Natural killer cell (primary cell): ENCODE measurements around the gene CAVIN3. TPM values are rescaled to one million over a fixed set of nuclear protein-coding genes. Genes with fewer than 3 reads are reported as not detected.

Experiments used
- ATAC-seq, 3 donors: fragments of 150-1000 bp in 2 of 3; fragments of 200-7000 bp in 1 of 3; cut with Tn5 transposase; 1 replicate in 1 of 3; 2 replicates in 2 of 3; pipeline ENCODE4 v1.10.0; 2021; ENCODE audit warnings: mild to moderate bottlenecking in 2 of 3, moderate library complexity in 2 of 3
- DNase-seq, 2 donors: peaks; one replicate each; pipeline versions ENCODE4 v3.0.0 to v3.0.0-alpha.2; 2013 to 2021; ENCODE audit warnings: mixed read lengths in 1 of 2
- H3K27ac ChIP-seq: one replicate; pipeline ENCODE4 v1.5.1; 2013; ENCODE audit warnings: mild to moderate bottlenecking, low read length
- H3K27me3 ChIP-seq: one replicate; pipeline ENCODE4 v1.6.1; 2013; ENCODE audit warnings: low read length; ENCODE audit not compliant: control insufficient read depth, insufficient read depth
- H3K36me3 ChIP-seq: one replicate; pipeline ENCODE4 v1.6.1; 2013; ENCODE audit warnings: low read length; ENCODE audit not compliant: control insufficient read depth, insufficient read depth
- H3K4me1 ChIP-seq: one replicate; pipeline ENCODE4 v1.6.1; 2013; ENCODE audit warnings: low read length; ENCODE audit not compliant: control insufficient read depth, insufficient read depth
- H3K4me3 ChIP-seq: one replicate; pipeline ENCODE4 v1.5.1; 2013; ENCODE audit warnings: low read length
- H3K9me3 ChIP-seq: one replicate; pipeline ENCODE4 v1.6.1; 2013; ENCODE audit warnings: low read length; ENCODE audit not compliant: control insufficient read depth, insufficient read depth
- H3K27ac Mint-ChIP-seq, 2 donors: one replicate each; pipeline ENCODE4 v1.8.0; 2022; ENCODE audit warnings: mild to moderate bottlenecking in 2 of 2, mixed read lengths in 2 of 2, moderate library complexity in 1 of 2
- H3K27me3 Mint-ChIP-seq, 2 donors: one replicate each; pipeline ENCODE4 v1.8.0; 2022; ENCODE audit warnings: low read depth in 2 of 2, mixed read lengths in 2 of 2
- H3K36me3 Mint-ChIP-seq: one replicate; pipeline ENCODE4 v1.8.0; 2022; ENCODE audit warnings: mixed read lengths
- H3K4me1 Mint-ChIP-seq, 2 donors: one replicate each; pipeline ENCODE4 v1.8.0; 2022; ENCODE audit warnings: mixed read lengths in 2 of 2
- H3K4me3 Mint-ChIP-seq: one replicate; pipeline ENCODE4 v1.8.0; 2022; ENCODE audit warnings: mild to moderate bottlenecking, moderate library complexity, mixed read lengths
- H3K9me3 Mint-ChIP-seq, 2 donors: one replicate each; pipeline ENCODE4 v1.8.0; 2022; ENCODE audit warnings: mixed read lengths in 2 of 2
- CTCF ChIP-seq: fragments of 200-600 bp; IDR thresholded peaks from one replicate; pipeline ENCODE4 v1.8.0; 2022; ENCODE audit warnings: antibody characterized with exemption
- WGBS: methylation state at CpG from one replicate; pipeline ENCODE4 v1.1.7; 2013; ENCODE audit warnings: missing lambda C conversion rate; ENCODE audit not compliant: insufficient coverage; 5-methylcytosine and 5-hydroxymethylcytosine counted together
- intact Hi-C: fragments of 100-400 bp; cut with micrococcal nuclease; formaldehyde crosslinking; loops from one replicate; pipeline ENCODE4 v1.14.2; 2022
- total RNA-seq, 4 donors: library from RNA; stranded (reverse); fragments of 120-200 nt in 1 of 4; gene quantifications; one replicate each; pipeline versions ENCODE4 v1.2.3 to v1.2.4, GENCODE V29; 2013 to 2022

The CAVIN3 gene
- total RNA-seq, 3 donors from 2014 or later (not counting 1 experiment from before 2014, with no cell fraction given), result not detected

- Mint-ChIP-seq H3K27ac (no peak overlapping the region), H3K4me3 (no peak overlapping the region), H3K9me3 (no peaks in the 10 kb centered on the region), H3K27me3 (peaks cover 17 to 18% of the 10 kb centered on the region in 2 donors), H3K36me3 (no peaks in the 10 kb centered on the region), H3K4me1 (no peaks in the 10 kb centered on the region)
- Histone ChIP-seq H3K4me3 (no peak overlapping the region), H3K9me3 (no peaks in the 10 kb centered on the region), H3K27me3 (no peaks in the 10 kb centered on the region), H3K36me3 (no peaks in the 10 kb centered on the region), H3K4me1 (peaks cover 4% of the 10 kb centered on the region), H3K27ac (no peak overlapping the region)
- no peak for DNase-seq
- ATAC-seq, result no peak
- WGBS, result 84% methylated on average over 4 of the region's 5 CpGs
- intact Hi-C loops, result loop anchor here (5.0 kb wide), 1 partner anchor 1230 kb away; no protein-coding TSS in a partner anchor
- no peak for TF ChIP-seq CTCF
Measured at GRCh38 chr11:6351782-6352382, 31.6 kb upstream of the CAVIN3 start.

- Histone ChIP-seq H3K9me3 (no peaks in the 10 kb centered on the region), H3K27me3 (no peaks in the 10 kb centered on the region), H3K4me3 (no peak overlapping the region), H3K4me1 (peaks cover 4% of the 10 kb centered on the region), H3K36me3 (no peaks in the 10 kb centered on the region), H3K27ac (no peak overlapping the region)
- WGBS, result 100% methylated on average over 2 of the region's 2 CpGs
- TF ChIP-seq CTCF, result no peak
- Mint-ChIP-seq H3K27ac (no peak overlapping the region), H3K9me3 (no peaks in the 10 kb centered on the region), H3K4me1 (no peaks in the 10 kb centered on the region), H3K36me3 (no peaks in the 10 kb centered on the region), H3K27me3 (peaks cover 16 to 19% of the 10 kb centered on the region in 2 donors), H3K4me3 (no peak overlapping the region)
- ATAC-seq (no peak), DNase-seq (no peak)
- intact Hi-C loops, result loop anchor here (5.0 kb wide), 1 partner anchor 1228 kb away; no protein-coding TSS in a partner anchor
Measured at GRCh38 chr11:6350486-6350885, 30.2 kb upstream of the CAVIN3 start.

GRCh38 chr11:6350043-6350442, 29.7 kb upstream of the CAVIN3 start:
- no peaks in the 10 kb centered on the region for H3K4me1 Mint-ChIP-seq
- no peaks in the 10 kb centered on the region for H3K36me3 ChIP-seq
- intact Hi-C loops, result loop anchor here (5.0 kb wide), 1 partner anchor 1228 kb away; no protein-coding TSS in a partner anchor
- H3K27me3 Mint-ChIP-seq, result peaks cover 16 to 23% of the 10 kb centered on the region in 2 donors
- DNase-seq (no peak), ATAC-seq (no peak)
- no peak for TF ChIP-seq CTCF
- no peak overlapping the region for H3K27ac Mint-ChIP-seq
- no peak overlapping the region for H3K4me3 Mint-ChIP-seq
- no peak overlapping the region for H3K27ac ChIP-seq
- peaks cover 4% of the 10 kb centered on the region for H3K4me1 ChIP-seq
- no peaks in the 10 kb centered on the region for H3K36me3 Mint-ChIP-seq
- H3K27me3 ChIP-seq, result no peaks in the 10 kb centered on the region
- no peak overlapping the region for H3K4me3 ChIP-seq
- H3K9me3 Mint-ChIP-seq, result no peaks in the 10 kb centered on the region
- H3K9me3 ChIP-seq, result no peaks in the 10 kb centered on the region

- Histone ChIP-seq H3K9me3 (no peaks in the 10 kb centered on the region), H3K4me3 (no peak overlapping the region), H3K36me3 (no peaks in the 10 kb centered on the region), H3K4me1 (no peaks in the 10 kb centered on the region), H3K27ac (no peak overlapping the region), H3K27me3 (no peaks in the 10 kb centered on the region)
- Mint-ChIP-seq H3K27me3 (peaks cover 9 to 26% of the 10 kb centered on the region in 2 donors), H3K27ac (no peak overlapping the region), H3K4me3 (no peak overlapping the region), H3K4me1 (no peaks in the 10 kb centered on the region), H3K9me3 (no peaks in the 10 kb centered on the region), H3K36me3 (no peaks in the 10 kb centered on the region)
- 100% methylated on average over 1 of the region's 1 CpG for WGBS
- no peak for DNase-seq
- no peak for TF ChIP-seq CTCF
- no peak for ATAC-seq
- intact Hi-C loops, result no loop called here
Measured at GRCh38 chr11:6345366-6345765, 25.1 kb upstream of the CAVIN3 start.
